ENCODE data around the gene C11orf97. TPM values are rescaled to one million over a fixed set of nuclear protein-coding genes. Genes with fewer than 3 reads are reported as not detected.

C11orf97 gene
- total RNA-seq, 2 donors from 2014 or later = not detected

- H3K27ac ChIP-seq (ENCODE audit: low read depth, low read length) = no peak overlapping the region
- H3K27me3 Mint-ChIP-seq (ENCODE audit: insufficient read depth) = peaks cover 9% of the 10 kb centered on the region
- 90% methylated on average over 3 to 6 of the region's 6 CpGs for WGBS, 2 experiments (ENCODE audit: insufficient coverage in 1 of 2, insufficient read length in 1 of 2)
These were observed 21.7 kb downstream of the C11orf97 start for GRCh38 chr11:94533696-94534630.

DNA sequence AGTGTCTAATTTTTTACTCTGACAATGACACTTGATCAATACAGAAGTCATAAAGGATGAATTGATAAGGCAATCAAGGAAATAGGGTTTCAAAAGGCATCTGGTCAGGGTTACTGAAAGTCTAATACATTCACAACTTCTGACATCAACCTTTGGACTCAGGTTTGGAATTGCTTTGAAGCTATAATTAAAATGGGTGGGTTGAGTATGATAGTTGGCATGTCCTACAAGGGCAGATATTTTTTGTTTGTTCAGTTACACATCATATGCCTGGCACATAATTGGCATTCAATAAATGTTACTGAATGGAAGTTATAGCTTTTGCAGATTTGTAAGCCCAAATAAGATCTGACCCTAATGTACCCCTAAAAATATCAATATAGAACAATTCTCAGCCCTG, 24.1 kb downstream of the C11orf97 start:
- H3K27ac ChIP-seq (ENCODE audit: low read depth, low read length) = no peak overlapping the region
- no peak overlapping the region for H3K27ac Mint-ChIP-seq
- no peak for DNase-seq
- H3K4me1 ChIP-seq (ENCODE audit: control insufficient read depth, insufficient read depth, low read length) = no peaks in the 10 kb centered on the region
- H3K4me3 ChIP-seq (ENCODE audit: low read length) = no peak overlapping the region
- no peak for TF ChIP-seq CTCF (conservative IDR thresholded peaks at IDR 0.05)
- no peaks in the 10 kb centered on the region for H3K4me1 Mint-ChIP-seq
- H3K36me3 Mint-ChIP-seq (ENCODE audit: low read depth) = no peaks in the 10 kb centered on the region
- H3K9me3 Mint-ChIP-seq = no peaks in the 10 kb centered on the region
- peaks cover 10% of the 10 kb centered on the region for H3K27me3 Mint-ChIP-seq (ENCODE audit: insufficient read depth)
- no peak overlapping the region for H3K9ac ChIP-seq (ENCODE audit: extremely low read depth, low read length, poor library complexity, severe bottlenecking)
- no peaks in the 10 kb centered on the region for H3K36me3 ChIP-seq (ENCODE audit: control insufficient read depth, insufficient read depth, low read length)
- H3K9me3 ChIP-seq (ENCODE audit: control insufficient read depth, low read length) = no peaks in the 10 kb centered on the region
- H3K4me3 Mint-ChIP-seq = no peak overlapping the region
- H3K27me3 ChIP-seq (ENCODE audit: control insufficient read depth, insufficient read depth, low read length, poor library complexity, severe bottlenecking) = peaks cover 13% of the 10 kb centered on the region

More at GRCh38 chr11:94533696-94534630, 21.7 kb downstream of the C11orf97 start:
- DNase-seq = no peak
- Mint-ChIP-seq H3K4me1 (no peaks in the 10 kb centered on the region), H3K36me3 (ENCODE audit: low read depth) (no peaks in the 10 kb centered on the region), H3K27ac (no peak overlapping the region), H3K9me3 (no peaks in the 10 kb centered on the region), H3K4me3 (no peak overlapping the region)
- H3K4me1 ChIP-seq (ENCODE audit: control insufficient read depth, insufficient read depth, low read length) = no peaks in the 10 kb centered on the region
- no peaks in the 10 kb centered on the region for H3K9me3 ChIP-seq (ENCODE audit: control insufficient read depth, low read length)
- TF ChIP-seq CTCF (conservative IDR thresholded peaks at IDR 0.05) = no peak
- H3K9ac ChIP-seq (ENCODE audit: extremely low read depth, low read length, poor library complexity, severe bottlenecking) = no peak overlapping the region
- no peaks in the 10 kb centered on the region for H3K36me3 ChIP-seq (ENCODE audit: control insufficient read depth, insufficient read depth, low read length)
- no peak overlapping the region for H3K4me3 ChIP-seq (ENCODE audit: low read length)
- no peaks in the 10 kb centered on the region for H3K27me3 ChIP-seq (ENCODE audit: control insufficient read depth, insufficient read depth, low read length, poor library complexity, severe bottlenecking)

GRCh38 chr11:94537031-94537600, 24.9 kb downstream of the C11orf97 start:
- Mint-ChIP-seq H3K27me3 (ENCODE audit: insufficient read depth) (peaks cover 13% of the 10 kb centered on the region), H3K9me3 (no peaks in the 10 kb centered on the region), H3K36me3 (ENCODE audit: low read depth) (no peaks in the 10 kb centered on the region), H3K4me3 (no peak overlapping the region), H3K27ac (no peak overlapping the region), H3K4me1 (no peaks in the 10 kb centered on the region)
- Histone ChIP-seq H3K27ac (ENCODE audit: low read depth, low read length) (no peak overlapping the region), H3K4me3 (ENCODE audit: low read length) (no peak overlapping the region), H3K36me3 (ENCODE audit: control insufficient read depth, insufficient read depth, low read length) (no peaks in the 10 kb centered on the region), H3K9ac (ENCODE audit: extremely low read depth, low read length, poor library complexity, severe bottlenecking) (no peak overlapping the region), H3K27me3 (ENCODE audit: control insufficient read depth, insufficient read depth, low read length, poor library complexity, severe bottlenecking) (peaks cover 18% of the 10 kb centered on the region), H3K9me3 (ENCODE audit: control insufficient read depth, low read length) (no peaks in the 10 kb centered on the region), H3K4me1 (ENCODE audit: control insufficient read depth, insufficient read depth, low read length) (no peaks in the 10 kb centered on the region)
- no peak for TF ChIP-seq CTCF (conservative IDR thresholded peaks at IDR 0.05)
- 79 to 90% methylated on average over 2 to 3 of the region's 3 CpGs for WGBS, 2 experiments (ENCODE audit: insufficient coverage in 1 of 2, insufficient read length in 1 of 2)
- no peak for DNase-seq

Measured in endodermal cell (in vitro differentiated cells).